CD4-positive, alpha-beta T cell treated with Interferon gamma for 1 hour (primary cell): ENCODE measurements around the gene DGKQ.

ENCODE experiments used
- DNase-seq: peaks from one replicate; pipeline ENCODE4 v3.0.0-alpha.2; 2020

DGKQ gene

DNA sequence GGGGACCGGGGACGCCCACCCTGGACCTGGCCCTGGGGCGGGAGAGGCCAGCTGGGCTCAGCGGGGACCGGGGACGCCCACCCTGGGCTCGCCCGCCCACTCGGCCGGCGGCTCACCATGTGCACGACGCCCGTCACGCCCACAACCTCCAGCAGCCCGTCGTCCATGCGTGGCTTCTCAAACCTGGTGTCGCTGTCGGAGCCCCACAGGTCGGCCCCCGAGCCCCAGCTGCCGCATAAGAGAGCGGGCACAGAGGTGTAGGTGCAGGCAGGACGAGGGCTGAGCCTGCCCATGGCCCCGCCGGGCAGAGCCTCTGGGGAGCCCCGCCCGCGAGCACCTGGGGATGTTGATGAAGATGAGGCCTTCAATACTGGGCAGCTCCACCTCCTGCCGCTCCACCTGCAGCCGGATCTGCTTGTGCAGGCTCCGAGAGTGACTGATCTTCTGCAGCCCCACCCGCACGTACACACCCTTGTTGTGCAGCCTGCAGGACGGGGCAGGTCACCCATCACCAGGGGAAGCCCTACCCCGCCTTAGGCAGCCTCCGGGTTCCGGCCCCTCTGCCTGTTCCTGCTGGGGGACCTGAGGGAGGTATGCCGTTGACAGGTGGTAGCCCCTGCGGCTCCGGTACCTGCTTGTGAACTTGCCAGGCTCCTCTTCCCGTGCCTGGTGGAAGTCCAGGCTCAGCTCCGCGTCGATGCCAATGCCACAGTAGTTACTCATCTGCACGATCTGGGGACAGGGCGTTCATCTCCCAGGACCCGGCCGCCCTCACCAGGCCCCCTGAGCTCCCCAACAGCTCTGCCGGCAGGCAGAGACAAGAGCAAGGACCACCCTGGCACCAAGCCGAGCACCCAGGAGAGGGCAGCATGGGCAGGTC lies 11.8 kb downstream of the DGKQ start:
- DNase-seq, result no peak

DNA sequence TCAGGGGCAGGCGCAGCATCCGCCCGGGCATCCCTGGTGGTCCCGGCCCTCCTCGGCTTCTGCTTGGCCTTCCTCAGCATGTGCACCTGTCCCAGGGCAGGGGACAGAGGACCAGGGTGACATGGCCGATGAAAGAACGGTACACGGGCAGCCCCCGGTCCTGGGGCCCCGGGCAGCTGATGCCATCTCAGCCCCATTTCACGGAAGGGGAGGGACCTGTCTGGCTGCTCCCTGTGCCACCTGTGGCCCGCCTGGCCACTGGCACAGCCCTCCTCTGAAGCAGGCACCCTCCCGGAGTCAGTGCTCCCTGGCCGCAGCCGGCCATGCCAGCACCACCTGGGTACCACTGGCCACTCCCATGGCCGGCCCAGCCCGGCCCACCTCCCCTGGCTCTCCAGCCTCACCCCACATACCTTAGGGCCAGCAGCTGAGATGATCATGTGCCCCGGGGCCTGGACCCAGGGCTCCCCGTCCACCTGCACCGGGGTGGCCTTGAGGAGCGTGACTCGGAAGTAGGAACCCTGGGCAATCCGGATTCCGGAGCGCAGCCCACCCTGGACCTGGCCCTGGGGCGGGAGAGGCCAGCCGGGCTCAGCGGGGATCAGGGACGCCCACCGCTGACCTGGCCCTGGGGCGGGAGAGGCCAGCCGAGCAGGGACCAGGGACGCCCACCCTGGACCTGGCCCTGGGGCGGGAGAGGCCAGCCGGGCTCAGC lies 12.6 kb downstream of the DGKQ start:
- no peak for DNase-seq

DNA sequence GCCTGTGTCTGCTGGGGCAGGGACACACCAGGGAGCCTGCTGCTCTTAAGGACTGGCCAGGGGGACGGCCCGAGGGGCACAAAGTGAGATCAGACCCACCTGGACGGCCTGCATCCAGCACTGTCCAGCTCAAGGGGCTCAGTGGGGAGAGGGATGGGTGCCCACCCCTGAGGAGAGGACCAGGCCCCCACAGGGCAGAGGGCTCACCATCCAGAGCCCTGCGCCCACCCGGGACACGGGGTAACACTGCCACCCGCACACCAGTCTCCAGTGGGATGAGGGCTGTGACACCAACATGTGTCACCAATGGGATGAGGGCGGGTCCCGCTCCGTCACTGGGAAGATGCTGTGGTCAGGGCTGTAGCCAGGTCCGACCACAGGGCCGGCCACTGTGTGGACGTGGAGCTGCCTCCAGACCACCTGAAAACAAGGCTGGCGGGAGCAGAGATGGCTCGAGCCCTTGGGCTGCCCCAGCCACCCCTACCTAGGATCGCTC lies 13.2 kb downstream of the DGKQ start:
- no peak for DNase-seq

DNA sequence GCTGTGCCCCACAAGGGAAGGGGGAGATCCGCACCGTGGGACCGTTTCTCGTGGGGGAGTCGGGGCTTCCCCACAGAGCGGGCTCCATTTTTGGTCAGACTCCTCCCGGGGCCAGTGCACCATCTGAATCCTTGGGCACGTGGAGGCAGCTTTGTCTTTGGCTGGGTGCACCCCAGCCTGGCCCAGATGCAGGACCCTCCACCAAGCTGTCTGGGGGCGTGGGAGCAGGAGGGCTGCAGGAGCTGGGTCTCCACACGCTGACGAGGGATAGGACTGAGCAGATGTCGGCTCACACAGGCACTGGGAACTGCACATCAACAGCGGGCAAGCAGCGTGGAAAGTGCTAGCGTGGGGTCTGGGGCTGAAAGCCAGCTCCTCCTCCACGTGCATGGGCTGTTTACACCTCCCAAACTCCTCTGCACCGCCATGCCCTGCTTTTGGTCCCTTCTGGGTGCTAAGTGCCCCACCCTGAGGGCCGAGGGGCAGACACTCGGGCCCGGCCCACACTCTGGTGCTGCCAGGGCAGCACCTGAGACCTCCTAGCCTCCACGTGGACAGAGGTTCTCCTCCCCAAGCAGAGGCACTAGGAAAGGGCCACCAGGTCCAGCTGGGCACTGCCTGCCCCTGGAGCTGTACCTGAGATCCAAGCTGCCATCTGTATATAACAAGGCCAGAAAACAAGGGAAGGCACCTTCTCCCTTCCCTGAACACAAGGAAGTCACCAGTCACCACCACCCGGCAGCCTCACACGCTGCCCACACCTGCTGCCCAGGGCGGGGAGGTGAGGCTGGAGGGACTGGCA lies 13.8 kb downstream of the DGKQ start:
- DNase-seq, result no peak

- no peak for DNase-seq
Observed at GRCh38 chr4:958696-959337, 14.6 kb downstream of the DGKQ start.

DNA sequence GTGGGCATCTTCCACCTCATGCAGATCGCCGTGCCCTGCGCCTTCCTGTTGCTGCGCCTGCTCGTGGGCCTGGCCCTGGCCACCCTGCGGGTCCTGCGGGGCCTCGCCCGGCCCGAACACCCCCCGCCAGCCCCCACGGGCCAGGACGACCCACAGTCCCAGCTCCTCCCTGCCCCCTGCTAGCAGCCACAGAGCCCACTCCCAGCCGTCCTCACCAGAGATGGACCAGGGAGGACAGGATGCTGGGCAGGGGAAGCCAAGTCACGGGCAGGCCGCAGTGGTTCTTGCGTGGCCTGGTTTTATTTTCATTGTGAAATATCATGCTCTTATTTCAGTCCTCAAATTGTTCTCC lies 15.1 kb downstream of the DGKQ start:
- no peak for DNase-seq

- DNase-seq, result no peak
Observed at GRCh38 chr4:957581-958313, 15.6 kb downstream of the DGKQ start.

DNA sequence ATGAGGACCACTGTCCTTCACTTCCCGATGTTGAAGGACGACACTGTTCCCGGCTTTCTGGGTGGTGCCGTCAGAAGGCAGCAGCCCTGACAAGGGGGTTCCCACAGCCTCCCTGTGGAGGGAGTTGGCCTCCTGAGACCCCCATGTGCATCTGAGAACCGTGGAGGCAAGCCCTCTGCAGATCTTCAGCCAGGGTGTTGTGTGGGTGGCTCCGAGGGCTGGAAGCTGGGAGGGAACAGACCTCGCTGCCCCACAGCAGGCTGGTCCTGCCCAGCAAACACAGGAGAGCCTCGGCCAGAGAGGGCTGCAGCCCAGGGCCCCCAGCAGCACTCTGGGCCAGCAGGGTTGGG lies 16.2 kb downstream of the DGKQ start:
- no peak for DNase-seq

GRCh38 chr4:956531-957230 lies 16.7 kb downstream of the DGKQ start:
- DNase-seq, result no peak

DNA sequence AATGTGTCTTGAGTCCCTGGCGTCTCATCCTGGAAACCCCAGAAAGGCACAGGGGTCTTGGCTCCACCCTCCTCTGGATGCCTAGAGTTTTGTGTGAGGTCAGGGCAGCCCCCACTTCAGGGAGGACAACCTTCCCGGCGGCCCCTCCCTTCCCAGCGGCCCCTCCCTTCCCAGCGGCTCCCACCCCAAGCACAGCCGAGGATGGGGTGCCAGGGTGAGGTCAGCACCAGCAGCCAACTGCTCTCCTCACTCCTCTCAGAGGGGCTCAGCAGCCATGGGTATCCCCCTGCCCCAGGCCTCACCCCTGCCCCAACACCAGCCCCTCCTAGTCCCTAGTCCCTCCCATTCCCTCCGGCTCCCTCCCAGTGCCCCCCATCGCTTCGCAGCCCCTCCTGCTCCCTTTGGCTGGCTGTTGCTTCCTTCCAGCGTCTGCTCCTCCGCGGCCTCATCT lies 17.4 kb downstream of the DGKQ start:
- no peak for DNase-seq

DNA sequence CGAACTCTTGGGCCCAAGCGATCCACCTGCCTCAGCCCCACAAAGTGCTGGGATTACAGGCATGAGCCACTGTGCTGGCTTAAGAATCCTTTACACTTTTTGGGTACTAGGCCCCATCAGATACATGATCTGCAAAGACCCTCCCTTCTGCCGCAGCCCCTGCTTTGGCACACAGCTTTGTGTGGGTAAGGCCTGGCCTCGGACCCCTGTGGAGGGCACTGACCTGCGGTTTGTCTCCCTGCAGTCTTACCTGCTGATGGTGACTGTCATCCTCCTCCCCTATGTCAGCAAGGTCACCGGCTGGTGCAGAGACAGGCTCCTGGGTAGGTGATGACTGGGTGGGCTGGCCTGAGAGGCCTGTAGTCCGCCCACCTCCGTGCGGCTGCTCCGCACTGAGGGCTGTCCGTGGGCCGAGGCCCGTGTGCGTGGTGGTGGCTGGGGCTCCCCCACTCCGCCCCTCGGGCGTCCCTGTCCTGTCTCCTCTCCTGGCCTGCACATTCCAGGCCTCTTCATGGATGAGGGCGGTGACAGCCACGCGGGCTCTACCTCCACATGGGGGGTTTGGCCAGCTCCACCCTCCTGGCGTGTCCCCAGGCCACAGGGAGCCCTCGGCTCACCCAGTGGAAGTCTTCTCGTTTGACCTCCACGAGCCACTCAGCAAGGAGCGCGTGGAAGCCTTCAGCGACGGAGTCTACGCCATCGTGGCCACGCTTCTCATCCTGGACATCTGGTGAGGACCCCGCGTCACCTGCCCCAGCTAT lies 18.0 kb downstream of the DGKQ start:
- no peak for DNase-seq

DNA sequence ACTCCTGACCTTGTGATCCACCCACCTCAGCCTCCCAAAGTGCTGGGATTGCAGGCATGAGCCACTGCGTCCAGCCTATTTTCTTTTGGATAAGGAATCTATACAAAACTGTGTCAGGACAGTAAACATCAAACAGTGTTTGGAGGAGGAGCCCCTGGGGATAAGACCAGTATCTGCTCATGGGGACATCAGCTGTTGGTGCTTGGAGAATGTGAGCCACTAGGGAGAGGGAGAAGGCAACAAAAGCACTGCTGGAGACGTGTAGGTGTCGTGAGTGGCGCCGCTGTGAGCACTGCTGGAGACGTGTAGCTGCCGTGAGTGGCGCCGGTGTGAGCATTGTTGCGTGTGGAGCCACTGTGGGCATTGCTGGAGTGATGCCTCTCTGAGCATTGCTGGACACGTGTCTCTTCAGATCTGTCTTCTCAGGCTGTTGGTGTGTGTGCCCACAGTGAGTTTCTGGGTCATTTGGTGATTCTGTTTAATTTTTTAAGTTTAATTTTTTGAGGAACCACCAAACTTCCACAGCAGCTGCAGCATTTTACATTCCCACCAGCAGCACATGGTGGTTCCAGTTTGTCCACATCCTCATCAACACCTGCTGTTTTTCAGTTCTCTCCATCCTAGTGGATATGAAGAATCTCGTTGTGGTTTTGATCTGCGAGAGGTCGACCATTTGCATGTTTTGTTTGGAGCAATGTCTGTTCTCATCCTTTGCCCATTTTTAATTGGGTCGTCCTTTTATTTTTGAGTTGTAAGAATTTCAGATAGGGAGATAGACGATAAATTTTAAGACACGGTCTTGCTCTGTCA lies 19.0 kb downstream of the DGKQ start:
- no peak for DNase-seq

DNA sequence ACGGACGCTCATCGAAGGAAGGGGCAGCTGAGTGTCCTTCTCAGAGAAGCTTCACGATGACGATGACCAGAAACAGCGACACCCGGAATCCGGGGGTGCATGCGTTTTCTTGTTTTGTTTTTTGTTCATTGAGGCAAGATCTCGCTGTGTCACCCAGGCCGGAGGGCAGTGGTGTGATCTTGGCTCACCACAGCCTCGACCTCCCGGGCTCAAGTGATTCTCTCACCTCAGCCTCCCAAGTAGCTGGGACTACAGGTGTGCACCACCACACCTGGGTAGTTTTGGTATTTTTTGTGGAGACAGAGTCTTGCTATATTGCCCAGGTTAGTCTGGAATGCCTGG lies 19.8 kb downstream of the DGKQ start:
- no peak for DNase-seq

GRCh38 chr4:952881-953573 lies 20.3 kb downstream of the DGKQ start:
- DNase-seq, result no peak

- DNase-seq, result no peak
Observed at GRCh38 chr4:951594-952468, 21.5 kb downstream of the DGKQ start.

- no peak for DNase-seq
Observed at GRCh38 chr4:951186-951585, 22.2 kb downstream of the DGKQ start.

DNA sequence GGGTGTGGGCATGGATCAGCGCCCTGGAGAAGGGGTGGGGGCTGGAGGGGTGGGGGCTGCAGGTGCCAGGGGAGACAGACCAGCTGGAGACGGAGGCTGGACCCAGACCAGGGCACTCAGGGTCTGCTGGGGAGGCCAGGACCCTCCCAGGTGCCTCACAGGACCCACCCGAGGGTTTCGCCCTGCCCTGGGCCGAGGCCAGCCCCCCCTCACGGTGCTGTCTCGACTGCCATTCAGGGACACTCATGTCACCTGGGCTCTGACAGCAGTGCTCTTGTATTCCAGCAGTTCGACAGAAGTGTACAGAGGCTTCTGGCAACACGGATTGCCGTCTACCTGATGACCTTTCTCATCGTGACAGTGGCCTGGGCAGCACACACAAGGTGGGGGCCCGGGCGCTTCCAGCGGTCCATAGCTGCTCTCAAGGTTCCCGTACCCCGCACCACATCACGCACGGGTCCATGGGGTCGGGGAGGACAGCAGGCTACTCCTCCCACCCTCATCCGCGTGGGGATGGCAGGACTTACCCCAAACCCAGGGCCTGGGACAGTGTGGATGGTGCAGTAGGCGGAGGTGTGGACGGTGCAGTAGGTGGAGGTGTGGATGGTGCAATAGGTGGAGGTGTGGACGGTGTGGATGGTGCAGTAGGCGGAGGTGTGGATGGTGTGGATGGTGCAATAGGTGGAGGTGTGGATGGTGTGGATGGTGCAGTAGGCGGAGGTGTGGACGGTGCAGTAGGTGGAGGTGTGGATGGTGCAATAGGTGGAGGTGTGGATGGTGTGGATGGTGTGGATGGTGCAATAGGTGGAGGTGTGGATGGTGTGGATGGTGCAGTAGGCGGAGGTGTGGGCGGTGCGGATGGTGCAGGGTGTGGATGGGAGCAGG lies 23.0 kb downstream of the DGKQ start:
- DNase-seq, result no peak
